22Rv1 (cell line): ENCODE data around the gene TRIM25.

ENCODE experiments used
- H3K27ac ChIP-seq: fragments of 450-650 bp; 2 replicates; pipeline ENCODE4 v1.5.1; 2017
- CTCF ChIP-seq: fragments of 450-650 bp; IDR thresholded peaks from 2 replicates; pipeline ENCODE4 v1.5.1; 2017; ENCODE audit warnings: mild to moderate bottlenecking
- ZFX ChIP-seq: fragments of 450-650 bp; IDR thresholded peaks from 2 replicates; pipeline ENCODE4 v1.6.1; 2017; ENCODE audit warnings: antibody characterized with exemption, borderline replicate concordance

The TRIM25 gene

GRCh38 chr17:56899403-56899802 lies 14.4 kb downstream of the TRIM25 start:
- TF ChIP-seq CTCF (no peak), ZFX (no peak)
- H3K27ac ChIP-seq = no peak overlapping the region

DNA sequence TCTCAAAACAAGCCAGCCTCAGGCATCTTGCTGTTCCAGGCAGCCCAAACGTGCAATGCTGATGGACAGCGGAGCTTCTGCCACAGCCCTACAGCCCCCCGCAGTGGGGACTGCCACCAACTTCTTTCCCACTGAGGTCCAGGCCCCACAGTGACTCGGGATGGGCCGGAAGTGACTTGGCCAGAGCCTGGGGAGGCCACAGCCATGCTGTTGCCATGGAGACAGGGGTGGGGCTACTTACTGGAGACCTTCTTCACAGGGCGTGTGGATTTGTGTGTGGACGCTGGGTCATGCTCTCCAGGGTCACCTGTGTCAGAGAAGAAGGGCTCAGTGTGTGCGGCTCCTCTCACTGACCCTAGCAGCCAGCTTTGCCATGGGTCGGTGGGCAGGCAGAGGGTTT lies 15.0 kb downstream of the TRIM25 start:
- H3K27ac ChIP-seq = no peak overlapping the region
- TF ChIP-seq CTCF = no peak
- no peak for TF ChIP-seq ZFX

GRCh38 chr17:56897646-56898424 lies 16.0 kb downstream of the TRIM25 start:
- H3K27ac ChIP-seq = no peak overlapping the region
- TF ChIP-seq CTCF = no peak
- no peak for TF ChIP-seq ZFX

- TF ChIP-seq CTCF (no peak), ZFX (no peak)
- no peak overlapping the region for H3K27ac ChIP-seq
Observed at GRCh38 chr17:56896968-56897359, 16.9 kb downstream of the TRIM25 start.

GRCh38 chr17:56896217-56896967 lies 17.5 kb downstream of the TRIM25 start:
- no peak for TF ChIP-seq CTCF
- no peak for TF ChIP-seq ZFX
- H3K27ac ChIP-seq = no peak overlapping the region

DNA sequence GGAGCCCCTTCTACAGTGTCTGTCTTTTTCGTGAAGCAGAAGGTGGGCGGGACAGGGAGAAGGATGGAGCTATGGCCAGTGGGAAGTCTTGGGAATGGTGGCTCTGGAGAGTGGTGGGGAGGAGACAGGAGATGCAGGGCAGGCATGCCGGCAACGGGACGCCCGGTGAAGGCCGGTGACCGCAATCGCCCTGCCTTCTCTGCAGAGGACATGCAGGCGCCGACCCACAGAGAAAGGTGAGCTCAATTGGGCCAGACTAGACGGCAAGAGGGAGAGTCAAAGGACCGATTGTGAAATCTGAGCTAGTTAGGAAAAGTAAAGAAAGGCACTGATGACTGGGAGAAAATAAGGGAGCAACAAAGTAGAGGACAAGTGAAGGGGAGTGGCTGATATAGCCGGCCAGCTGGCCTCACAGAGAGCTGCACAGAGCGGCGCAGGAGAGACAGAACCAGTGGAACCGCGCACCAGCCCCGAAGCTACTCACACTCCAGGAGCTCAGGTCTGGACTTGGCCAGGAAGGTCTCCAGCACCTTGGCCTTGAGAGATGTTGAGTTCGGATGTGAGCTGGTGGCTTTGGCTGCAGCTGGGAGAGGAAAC lies 18.9 kb downstream of the TRIM25 start:
- no peak overlapping the region for H3K27ac ChIP-seq
- TF ChIP-seq ZFX (no peak), CTCF (no peak)

- H3K27ac ChIP-seq = no peak overlapping the region
- TF ChIP-seq CTCF = no peak
- TF ChIP-seq ZFX = no peak
Observed at GRCh38 chr17:56893503-56893902, 20.3 kb downstream of the TRIM25 start.
